ENCODE results near the gene ADPRH.
A peak's percentile ranks its signal among the peaks of the same experiment; 100 is the strongest.

Gene ADPRH

GRCh38 chr3:119598410-119599098 lies 19.3 kb downstream of the ADPRH start:
- no peak for DNase-seq

- no peak for DNase-seq
Observed at GRCh38 chr3:119599558-119600174, 20.4 kb downstream of the ADPRH start.

- DNase-seq = peak; percentile 12
Observed at GRCh38 chr3:119600732-119601131, 21.4 kb downstream of the ADPRH start.

GRCh38 chr3:119601154-119601553 lies 21.9 kb downstream of the ADPRH start:
- no peak for DNase-seq

GRCh38 chr3:119602676-119603075 lies 23.4 kb downstream of the ADPRH start:
- no peak for DNase-seq

GRCh38 chr3:119604878-119605277 lies 25.6 kb downstream of the ADPRH start:
- no peak for DNase-seq

- DNase-seq = no peak
Observed at GRCh38 chr3:119608405-119609000, 29.2 kb downstream of the ADPRH start.

- DNase-seq = no peak
Observed at GRCh38 chr3:119609301-119609700, 30.0 kb downstream of the ADPRH start.

GRCh38 chr3:119611664-119612063 lies 32.4 kb downstream of the ADPRH start:
- DNase-seq = no peak

GRCh38 chr3:119613201-119613600 lies 33.9 kb downstream of the ADPRH start:
- DNase-seq = no peak

- DNase-seq = no peak
Observed at GRCh38 chr3:119613872-119614271, 34.6 kb downstream of the ADPRH start.

GRCh38 chr3:119616056-119616455 lies 36.8 kb downstream of the ADPRH start:
- DNase-seq = no peak

GRCh38 chr3:119619094-119619493 lies 39.8 kb downstream of the ADPRH start:
- no peak for DNase-seq

- no peak for DNase-seq
Observed at GRCh38 chr3:119620899-119621298, 41.6 kb downstream of the ADPRH start.

GRCh38 chr3:119624002-119624720 lies 44.9 kb downstream of the ADPRH start:
- DNase-seq = no peak

GRCh38 chr3:119625451-119626153 lies 46.3 kb downstream of the ADPRH start:
- no peak for DNase-seq

GRCh38 chr3:119626196-119626595 lies 46.9 kb downstream of the ADPRH start:
- no peak for DNase-seq

- peak; percentile 34 for DNase-seq
Observed at GRCh38 chr3:119627461-119627860, 48.2 kb downstream of the ADPRH start.

GRCh38 chr3:119628390-119628789 lies 49.1 kb downstream of the ADPRH start:
- peak; percentile 26 for DNase-seq

- DNase-seq = peak; percentile 35
Observed at GRCh38 chr3:119628816-119629445, 49.6 kb downstream of the ADPRH start.

- no peak for DNase-seq
Observed at GRCh38 chr3:119630128-119630879, 51.0 kb downstream of the ADPRH start.

- DNase-seq = no peak
Observed at GRCh38 chr3:119630880-119631329, 51.6 kb downstream of the ADPRH start.

All from CD4-positive, alpha-beta T cell treated with Interleukin-21 for 1 hour (primary cell).